Measurements from ENCODE around the gene OASL.
A peak's percentile ranks its signal among the peaks of the same experiment; 100 is the strongest.
"Not testable (repeated sequence)": the region's sequence is repeated elsewhere in the genome, so short reads cannot be mapped to it uniquely, and the experiment has no call there.

The OASL gene

DNA sequence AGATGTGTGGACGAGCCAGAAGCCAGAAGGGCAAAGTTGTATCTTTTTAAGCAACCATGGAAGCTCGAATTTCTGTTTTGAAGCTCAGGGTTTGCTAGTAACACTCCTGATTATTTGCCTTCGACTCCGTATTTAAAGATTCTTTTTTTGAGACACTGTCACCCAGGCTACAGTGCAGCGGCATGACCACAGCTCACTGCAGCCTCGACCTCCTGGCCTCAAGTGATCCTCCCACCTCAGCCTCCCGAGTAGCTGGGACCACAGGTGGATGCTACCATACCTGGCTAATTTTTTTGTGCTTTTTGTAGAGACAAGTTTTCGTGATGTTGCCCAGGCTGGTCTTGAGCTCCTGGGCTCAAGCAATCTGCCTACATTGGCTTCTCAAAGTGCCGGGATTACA lies 18.7 kb upstream of the OASL start:
- no peak for DNase-seq

DNA sequence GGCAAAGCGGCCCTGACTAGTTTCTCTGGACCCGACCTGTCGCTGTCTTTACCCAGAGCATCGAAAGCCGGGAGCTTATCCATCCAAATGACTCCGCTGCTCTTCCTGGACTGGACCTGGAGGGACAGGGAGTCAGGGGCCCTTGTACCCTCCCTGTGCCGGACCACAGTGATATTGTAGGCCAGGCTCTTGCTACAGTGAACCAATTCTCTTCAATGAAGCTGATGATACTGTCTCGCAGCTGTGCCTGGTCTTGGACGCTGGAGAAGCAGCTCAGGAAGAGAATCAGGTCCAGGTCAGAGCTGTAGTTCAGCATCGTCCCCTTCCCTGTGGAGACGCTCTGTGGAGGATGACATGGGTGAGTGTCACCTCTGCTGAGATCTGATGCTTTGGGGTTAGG lies 14.7 kb upstream of the OASL start:
- no peak for DNase-seq

DNA sequence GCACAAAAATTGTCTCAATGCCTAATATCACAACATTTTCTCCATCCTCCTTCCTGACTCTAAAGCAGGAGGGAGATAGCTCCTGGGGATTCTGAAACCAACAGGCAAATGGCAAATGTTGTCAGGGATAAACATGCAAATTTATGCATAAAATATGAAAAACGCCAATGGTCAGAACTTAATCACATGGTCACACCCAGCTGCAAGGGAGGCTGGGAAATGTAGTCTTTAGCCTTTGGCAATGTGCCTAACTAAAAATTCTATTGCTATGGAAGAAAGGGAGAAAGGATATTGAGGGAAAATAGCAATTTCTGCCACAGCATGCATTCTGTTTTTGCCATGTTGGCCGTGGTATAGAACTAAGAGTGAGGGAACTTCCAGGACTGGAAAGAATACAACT lies 11.7 kb upstream of the OASL start:
- no peak for DNase-seq

DNA sequence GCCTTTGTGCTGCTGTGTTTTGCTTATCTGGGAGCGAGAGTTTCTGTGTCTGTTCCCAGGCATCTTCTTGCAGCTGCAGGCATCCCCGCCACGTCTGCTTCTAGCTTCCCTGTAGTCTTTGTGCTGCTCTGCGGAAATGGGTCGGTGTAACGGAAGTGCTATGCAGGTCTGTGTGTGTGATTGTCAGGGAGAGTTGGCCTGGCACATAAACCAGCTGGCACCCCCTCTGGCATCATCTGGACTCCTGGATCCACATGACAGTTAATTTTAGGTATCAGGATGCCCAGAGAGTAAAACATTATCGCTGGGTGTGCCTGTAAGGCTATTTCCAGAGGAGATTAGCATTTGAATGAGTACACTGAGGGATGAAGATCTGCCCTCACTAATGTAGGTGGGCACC lies 9.4 kb upstream of the OASL start:
- no peak for DNase-seq

DNA sequence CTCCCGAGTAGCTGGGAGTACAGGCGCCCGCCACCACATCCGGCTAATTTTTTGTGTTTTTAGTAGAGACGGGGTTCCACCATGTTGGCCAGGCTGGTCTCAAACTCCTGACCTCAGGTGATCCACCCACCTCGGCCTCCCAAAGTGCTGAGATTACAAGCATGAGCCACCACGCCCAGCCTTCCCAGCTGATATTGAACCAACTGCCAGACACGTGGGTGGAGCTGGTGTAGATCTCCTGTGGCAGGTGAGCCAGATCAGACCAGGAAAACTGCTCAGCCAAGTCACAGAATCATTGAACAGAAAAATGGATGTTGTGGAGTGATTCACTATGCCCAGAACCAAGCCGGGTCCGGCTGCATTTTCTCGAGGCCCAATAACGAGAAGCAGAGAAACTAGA lies 8.4 kb upstream of the OASL start:
- not testable (repeated sequence) for DNase-seq

DNA sequence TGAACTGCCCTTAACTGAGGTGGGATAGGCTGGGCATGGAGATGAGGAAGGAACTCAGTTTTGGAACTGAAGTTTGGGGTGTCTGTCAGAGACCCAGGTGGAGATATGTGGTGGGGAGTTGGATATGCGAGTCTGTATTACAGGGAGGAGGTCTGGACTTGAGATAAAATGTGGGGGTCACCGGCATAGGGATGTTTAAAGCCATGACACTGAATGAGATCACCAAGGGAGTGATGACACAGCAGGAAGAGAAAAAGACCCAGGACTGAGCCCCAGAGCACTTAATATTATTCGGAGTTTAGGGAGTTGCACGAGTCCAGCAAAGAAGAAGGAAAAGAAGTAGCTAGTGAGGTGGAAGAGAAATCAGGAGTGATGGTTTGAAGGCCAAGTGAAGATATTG lies 4.0 kb upstream of the OASL start:
- no peak for DNase-seq

DNA sequence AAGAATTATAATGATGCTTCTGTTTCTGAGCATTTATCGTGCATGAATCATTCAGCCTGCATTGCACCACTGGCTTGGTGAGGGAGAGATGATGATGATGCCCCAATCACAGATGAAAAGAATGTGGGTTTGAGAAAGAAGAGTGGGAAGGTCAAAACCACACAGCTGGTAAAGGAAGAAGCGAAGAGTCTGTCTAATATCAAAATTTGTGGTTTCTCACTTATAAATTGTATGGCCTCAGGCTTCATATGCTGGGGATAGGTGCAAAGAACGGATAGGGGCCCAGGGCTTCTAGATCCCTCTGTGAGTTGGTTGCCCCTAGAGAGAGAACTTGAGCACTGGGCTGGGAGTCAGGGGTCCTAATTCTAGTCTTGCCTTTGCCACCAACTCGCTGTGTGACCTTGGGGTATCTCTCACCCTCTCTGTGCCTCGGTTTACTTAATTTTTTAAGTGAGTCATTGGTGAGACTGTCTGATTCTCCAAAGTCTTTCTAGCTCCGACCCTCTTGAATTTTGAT lies 2.2 kb downstream of the OASL start:
- DNase-seq: no peak

DNA sequence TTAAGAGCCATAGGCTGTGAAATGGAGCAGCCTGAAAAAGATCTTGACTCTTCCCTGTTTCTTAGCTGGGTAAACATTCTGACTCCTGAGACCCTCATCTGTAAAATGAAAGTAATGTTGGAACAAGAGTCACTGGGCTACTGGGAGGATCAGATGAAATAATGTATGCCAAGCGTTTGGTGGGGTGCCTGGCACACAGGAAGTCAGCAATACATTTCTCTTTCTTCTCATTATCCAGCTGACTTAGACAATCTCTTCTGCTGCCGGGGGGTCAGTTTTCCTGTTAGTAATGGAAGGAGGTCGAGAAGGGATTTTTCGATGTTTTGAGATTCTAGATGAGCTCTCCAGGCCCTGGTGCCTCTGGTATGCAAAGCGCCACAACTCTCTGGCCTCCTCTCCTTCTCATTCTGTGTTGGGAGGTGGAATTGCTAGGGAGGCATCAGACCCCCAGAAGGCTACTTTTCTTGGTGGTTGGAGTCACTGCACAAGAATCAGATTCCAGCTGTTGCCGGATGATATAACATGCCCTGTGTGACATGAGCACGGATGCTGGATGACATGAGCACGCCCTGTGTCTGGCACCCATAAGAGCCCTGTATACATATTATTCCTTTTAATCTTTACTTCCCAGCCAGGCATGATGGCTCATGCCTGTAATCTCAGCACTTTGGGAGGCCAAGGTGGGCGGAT lies 4.3 kb downstream of the OASL start:
- no peak for DNase-seq

DNA sequence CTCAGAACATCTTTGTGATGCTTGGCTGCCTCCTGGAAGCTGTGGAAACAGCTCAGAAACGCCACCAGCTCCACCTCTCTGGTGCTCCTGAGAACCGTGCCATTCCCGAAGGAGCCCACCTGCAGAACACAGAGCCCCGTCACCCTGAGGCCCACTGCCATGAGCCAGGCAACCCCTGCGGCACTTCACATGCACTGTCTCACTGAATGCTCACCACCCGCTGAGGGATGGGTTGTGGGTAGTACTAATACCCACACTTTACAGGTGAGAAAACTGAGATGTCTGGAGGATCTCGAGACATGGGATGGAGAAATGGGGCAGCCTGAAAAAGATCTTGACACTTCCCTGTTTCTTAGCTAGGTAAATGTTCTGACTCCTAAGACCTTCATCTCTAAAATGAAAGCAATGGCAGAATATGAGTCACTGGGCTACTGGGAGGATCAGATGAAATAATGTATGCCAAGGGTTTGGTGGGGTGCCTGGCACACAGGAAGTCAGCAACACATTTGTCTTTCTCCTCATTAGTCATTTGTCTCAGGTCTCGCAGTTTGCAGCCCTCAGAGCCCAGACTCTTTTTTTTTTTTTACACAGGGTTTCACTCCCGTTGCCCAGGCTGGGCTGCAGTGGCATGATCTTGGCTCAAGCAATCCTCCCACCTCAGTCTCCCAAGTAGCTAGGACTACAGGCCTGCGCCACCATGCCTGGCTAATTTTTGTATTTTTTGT lies 5.3 kb downstream of the OASL start:
- DNase-seq: no peak

DNA sequence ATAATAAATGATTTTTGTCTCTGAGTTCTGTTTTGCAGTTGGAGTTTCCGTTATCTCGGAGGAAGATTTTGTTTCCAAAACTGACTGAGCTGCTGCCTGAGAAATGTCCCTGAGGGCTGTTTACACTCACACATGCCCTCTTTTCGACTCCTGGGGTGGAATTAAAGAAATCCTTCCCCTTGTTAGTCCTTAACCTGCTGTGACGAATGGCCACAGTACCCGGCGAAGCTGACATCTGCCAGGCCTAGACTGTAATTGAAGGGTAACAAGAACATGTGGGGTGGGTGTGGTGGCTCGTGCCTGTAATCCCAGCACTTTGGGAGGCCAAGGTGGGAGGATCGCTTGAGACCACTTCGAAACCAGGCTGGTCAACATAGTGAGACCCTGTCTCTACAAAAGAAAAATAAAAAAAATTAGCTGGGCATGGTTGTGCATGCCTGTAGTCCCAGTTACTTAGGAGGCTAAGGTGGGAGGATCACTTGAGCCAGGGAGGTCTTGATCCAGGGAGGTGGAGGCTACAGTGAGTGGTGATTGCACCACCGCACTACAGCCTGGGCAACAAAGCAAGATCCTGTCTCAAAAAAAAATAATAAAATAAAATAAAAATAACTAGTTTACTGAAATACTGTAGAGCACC lies 8.4 kb downstream of the OASL start:
- no peak for DNase-seq

DNA sequence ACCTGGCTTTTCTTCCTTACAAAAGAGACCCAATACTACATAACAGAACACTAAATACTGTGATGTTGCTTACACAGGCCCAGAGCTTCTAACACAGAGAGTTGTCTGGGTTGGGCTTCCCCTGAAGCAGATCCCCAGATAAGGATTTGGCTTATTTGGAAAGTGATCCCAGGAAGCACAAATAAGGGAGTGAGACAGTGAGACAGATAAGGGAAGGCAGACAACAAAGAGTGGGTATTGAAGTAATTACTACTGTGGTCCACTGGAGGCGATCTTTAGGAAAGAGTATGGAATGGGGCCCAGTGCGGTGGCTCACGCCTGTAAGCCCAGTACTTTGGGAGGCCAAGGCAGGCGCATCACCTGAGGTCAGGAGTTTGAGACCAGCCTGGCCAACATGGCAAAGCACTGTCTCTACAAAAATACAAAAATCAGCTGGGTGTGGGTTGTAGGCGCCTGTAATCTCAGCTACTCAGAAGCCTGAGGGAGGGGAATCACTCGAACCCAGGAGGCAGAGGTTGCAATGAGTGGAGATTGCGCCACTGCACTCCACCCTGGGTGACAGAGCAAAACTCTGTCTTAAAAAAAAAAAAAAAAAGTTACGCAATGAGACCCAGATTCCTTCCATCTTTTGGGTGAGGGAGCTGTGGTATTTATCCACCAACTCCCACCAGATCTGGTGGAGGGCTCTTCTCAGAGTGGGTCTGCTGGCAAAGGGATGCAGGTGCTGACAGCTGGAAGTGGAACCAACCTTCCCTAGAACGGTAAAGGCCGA lies 12.6 kb downstream of the OASL start:
- DNase-seq: no peak

DNA sequence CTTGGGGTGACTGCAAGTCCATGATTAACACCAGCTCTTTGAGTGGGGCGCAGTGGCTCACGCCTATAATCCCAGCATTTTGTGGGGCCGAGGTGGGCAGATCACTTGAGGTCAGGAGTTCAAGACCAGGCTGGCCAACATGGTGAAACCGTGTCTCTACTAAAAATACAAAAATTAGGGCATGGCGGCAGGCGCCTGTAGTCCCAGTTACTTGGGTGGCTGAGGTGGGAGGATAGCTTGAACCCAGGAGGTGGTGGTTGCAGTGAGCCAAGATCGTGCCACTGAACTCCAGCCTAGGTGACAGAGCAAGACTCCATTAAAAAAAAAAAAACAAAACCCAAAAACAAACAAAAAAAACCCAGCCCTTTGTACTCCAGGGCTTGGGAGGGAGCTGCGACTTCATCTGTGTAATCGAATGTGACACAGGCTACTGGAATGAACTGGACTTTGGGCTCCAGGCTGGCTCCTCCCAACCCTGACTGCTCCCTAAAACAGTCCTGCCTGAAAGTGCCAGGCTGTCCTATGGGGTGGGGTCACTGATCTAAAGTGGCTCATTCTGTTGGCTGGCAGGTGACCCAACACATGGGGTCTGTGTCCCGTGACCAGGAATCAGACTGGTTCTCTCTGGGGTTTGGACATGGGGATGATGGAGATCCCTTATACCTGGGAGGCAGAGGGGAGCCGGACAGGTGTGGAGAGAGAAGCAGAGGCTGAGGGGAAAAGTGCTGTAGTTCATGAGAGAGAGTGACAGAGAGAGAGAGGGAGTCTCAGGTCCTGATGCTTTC lies 13.4 kb downstream of the OASL start:
- no peak for DNase-seq

DNA sequence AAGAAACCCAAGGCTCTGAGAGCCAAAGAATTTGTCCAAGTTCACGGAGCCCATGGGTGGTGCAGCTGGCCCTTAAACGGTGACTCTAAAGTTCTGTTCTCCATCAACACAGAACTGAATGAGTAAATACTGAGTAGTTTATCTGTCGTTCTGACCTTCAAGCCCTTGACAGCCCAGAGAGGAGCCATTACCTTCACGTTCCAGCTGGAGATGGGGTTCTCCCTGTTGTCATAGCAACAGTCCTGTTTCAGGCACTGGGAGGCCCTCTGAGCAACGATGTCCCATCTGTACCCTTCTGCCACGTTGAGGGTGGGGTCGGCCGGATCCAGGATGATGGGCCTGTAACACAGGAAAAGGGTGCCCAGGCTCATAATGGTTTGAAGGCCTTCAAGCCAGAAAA lies 15.2 kb downstream of the OASL start:
- DNase-seq: no peak

DNA sequence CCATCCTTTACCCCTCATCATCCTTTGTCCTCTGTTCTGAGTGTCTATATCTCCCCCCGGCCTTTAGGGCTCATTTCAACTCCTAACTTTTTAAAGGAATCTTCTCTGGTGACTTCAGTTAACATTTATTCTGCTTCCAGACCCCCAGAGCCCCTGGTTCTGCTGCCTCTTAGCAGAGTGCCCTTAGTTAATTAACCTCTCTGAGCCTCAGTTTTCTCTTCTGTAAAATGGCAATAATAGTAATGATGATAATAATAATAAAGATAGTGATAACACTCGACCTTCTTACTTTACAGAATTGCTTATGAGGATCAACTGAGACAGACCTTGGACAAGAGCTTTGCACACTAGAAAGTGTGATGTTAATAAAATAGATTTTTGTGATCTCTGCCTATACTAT lies 16.3 kb downstream of the OASL start:
- no peak for DNase-seq

DNA sequence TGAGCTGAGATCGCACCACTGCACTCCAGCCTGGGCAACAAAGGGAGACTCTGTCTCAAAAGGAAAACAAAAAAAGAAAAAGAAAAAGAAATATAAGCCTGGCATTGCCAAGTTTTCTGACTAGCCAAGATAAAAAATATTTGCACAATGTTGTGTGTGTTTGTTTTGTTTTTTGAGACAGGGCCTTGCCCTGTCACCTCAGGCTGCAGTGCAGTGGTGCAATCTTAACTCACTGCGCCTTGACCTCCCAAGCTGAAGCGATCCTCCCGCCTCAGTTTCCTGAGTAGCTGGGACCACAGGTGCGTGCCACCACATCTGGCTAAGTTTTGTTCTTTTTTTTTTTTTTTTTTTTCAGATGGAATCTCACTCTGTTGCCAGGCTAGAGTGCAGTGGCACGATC lies 17.3 kb downstream of the OASL start:
- no peak for DNase-seq

DNA sequence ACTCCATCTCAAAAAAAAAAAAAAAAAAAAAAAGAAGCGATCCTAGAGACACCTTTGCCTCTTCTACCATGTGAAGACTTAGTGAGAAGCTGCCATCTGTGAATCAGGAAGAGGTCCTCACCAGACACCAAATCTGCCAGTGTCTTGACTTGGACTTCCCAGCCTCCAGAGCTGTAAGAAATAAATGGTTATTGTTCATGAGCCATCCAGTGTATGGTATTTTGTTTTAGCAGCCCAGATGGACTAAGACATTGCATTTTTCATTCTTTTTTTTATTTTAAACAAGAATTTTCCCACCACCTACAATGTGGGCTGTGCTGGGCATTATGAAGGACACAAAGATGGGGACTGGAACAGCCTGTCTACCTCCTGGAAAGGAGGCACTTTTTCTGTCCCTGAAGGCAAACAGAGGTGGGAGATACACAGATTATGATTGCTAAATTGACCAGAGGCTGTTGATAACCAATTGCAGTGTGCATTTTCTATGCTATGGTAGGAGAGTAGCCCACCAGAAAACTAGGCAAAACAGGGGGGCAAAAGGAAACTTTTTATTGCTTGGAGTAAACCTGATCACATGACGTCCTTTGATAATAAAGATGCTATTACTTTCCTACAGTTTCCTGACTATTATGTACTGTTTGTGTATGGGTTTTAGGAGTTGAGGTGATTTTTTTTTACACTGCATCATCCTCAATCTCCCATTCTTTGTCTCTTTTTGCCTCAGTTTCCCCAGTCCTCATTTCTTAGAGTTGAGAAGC lies 20.0 kb downstream of the OASL start:
- no peak for DNase-seq

DNA sequence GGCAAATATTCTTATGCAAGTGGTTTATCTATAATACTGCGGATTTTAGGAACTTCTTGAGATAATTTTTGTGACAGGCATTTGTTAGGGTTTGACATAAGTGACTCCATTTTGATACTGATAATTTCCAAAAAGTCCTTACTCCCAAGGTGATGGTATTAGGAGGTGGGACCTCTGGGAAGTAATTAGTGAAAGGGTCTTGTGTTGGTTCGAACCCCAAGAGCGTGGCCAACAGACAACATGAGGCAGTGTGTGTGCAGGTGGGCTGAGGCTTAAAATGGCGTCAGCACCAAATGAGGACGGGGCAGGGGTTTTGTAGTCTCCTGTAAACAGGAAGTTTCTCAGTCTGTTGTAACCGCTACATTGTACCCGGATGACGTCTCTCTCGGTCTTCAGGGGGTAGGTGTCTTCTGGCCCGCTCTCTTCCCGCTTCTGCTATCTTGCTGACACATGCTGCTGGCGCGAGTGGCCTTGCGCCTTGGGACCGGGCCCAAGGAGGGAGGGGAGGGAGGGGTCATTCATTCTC lies 21.0 kb downstream of the OASL start:
- DNase-seq: no peak

DNA sequence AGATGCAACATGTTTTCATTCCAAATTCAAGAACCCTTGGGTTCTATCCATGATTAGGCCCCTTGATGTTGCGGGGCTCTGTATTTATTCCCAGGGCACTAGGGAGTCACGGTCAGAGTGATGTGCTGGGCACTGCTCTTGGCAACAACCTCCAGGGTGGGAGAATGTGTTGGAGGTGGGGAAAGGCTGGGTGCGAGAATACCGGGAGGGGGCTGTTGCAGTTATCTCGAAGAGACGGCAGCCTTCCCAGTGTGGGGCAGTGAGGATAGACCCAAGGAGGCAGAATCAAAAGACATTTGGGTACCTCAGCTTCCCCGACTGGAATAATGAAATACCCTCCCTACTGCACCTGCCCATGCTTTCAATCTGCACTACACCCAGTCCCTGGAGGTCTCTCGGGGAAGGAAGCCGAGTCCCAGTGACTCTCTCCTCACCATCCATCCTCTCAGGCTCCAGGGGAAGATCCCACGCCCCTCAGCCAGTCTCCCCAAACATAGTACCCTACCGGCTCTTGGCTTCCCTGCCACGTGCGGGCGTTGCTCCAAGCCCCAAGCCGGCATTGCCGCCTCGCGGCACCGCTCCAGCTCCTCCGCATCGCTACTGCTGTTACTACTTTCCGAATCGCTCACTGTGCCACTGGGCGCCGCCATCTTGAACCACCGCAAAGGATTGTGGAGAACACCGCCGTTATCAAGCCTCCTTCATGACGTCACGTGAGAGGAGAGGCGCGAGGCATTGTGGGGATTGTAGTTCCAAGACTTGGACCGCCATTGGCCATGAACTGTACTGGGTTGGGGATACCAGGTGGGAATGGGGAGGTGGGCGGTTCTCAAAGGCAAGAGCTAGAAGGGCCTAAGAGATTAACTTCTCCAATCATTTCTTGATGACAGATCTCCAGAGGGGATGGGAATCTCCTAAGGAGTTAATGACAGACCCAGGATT lies 22.9 kb downstream of the OASL start, which contains the start of gene C12orf43:
C12orf43 (minus strand) TSS at position 663 of the 942 bp plus-strand sequence; CDS start at position 650, 13 bp downstream.
- DNase-seq: peak; percentile 69

DNA sequence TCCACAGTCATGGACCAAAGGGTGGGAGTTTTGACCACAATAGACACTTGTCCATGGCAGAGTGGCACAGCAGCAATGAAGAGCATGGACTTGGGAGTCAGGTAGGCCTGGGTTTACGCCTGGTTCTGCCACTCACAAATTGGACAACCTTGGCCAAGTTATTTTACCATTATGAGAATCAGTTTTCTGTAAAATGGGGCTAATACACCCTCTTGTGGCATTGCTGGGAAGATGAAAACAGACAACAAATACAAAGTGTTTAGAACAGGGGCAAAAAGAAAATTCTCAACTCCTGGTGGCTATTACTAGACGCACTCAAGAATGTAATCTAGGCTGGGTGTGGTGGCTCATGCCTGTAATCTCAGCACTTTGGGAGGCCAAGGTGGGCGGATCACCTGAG lies 25.3 kb downstream of the OASL start:
- DNase-seq: no peak

DNA sequence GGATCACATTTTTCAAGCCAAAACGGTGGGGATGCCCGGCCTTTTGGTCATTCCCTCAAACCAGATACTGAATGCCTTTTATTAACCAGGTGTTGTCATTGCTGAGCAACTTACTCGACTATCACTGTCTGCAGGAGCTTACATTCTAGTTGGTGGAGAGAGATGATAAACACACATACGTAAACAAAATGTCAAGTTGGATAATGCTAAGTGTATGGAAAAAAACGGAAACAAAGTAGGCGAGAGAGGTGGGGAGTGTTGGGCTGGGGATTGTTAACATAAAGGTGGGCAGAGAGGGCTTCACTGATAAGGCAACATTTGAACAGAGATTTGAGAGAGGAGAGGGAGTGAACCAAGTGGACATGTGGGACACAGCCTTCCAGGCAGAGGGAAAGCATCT lies 27.2 kb downstream of the OASL start:
- no peak for DNase-seq

All from GF-D8 (cell line).